HS-5 (cell line): ENCODE measurements around the gene RAB14.
"Not testable (repeated sequence)": the region's sequence is repeated elsewhere in the genome, so short reads cannot be mapped to it uniquely, and the experiment has no call there.

Source experiments
- DNase-seq: peaks from one replicate; pipeline ENCODE4 v3.0.0-alpha.2; 2012; ENCODE audit warnings: low read depth

RAB14 gene

DNA sequence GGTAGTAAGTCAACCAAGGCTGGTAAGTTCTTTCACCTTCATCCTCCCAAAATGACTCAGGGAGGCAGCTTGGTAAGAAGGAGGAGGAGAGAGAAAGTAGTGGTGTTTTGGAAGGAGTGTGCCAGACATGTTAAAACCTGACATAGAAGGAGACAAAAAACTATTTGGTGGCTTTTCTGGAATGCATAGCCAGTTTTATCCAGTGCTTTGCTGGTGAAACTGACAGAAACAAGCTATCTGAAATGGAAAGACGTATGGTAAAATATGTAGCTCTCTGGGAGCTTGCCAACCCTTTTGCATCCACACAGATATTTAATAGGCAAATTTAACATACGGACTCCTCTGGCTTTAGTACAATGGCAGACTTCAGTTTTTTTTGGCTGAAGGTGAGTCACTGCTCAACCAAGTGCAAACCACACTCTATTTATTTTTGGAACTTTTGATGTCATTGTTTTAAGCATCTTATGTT is 45.4 kb downstream of the RAB14 start:
- DNase-seq, result peak; percentile 20

GRCh38 chr9:121154782-121155181 is 46.9 kb downstream of the RAB14 start:
- no peak for DNase-seq

DNA sequence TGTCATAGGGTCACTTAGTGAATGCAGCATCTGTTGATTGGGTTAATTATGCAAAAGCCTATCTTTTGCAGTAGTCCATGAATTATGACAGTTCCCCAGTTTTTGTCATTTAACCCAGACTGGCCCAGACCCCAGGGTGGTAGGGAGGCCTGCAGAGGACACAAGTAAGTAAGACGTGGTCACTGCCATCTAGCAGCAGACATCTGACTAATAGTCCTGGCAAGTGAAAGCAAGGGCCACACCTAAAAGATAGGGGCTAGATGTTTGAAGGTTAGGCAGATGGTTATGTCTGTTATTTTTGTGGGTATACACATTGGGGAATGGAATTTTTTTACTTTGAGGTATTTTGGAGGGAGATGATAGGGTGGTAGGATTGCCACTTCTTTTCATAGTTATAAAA is 48.0 kb downstream of the RAB14 start:
- DNase-seq, result no peak

DNA sequence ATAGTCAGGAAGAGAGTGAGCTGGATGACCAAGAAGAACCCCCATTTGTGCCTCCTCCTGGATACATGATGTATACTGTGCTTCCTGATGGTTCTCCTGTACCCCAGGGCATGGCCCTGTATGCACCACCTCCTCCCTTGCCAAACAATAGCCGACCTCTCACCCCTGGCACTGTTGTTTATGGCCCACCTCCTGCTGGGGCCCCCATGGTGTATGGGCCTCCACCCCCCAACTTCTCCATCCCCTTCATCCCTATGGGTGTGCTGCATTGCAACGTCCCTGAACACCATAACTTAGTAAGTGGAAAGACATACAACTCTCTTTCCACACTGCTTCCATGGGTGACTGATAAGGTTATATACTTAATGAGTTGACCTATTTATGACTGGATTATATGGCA is 51.5 kb downstream of the RAB14 start:
- no peak for DNase-seq

- DNase-seq, result no peak
Observed at GRCh38 chr9:121144482-121144881, 57.2 kb downstream of the RAB14 start.

DNA sequence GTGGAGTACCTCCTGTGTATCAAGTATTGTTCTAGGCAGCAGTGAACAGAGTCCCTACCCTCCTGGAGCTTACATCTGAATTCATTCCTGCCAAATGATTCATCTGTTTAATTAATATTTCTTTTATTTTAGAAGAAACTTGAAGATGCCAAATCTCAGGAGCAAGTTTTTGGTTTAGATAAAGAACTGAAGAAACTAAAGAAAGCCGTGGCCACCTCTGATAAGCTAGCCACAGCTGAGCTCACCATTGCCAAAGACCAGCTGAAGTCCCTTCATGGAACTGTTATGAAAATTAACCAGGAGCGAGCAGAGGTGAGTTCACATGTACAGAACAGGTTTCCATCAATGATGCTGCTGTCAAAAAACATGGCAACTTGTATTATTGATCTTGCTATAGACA is 57.9 kb downstream of the RAB14 start:
- no peak for DNase-seq

- DNase-seq, result no peak
Observed at GRCh38 chr9:121141706-121142105, 60.0 kb downstream of the RAB14 start.

DNA sequence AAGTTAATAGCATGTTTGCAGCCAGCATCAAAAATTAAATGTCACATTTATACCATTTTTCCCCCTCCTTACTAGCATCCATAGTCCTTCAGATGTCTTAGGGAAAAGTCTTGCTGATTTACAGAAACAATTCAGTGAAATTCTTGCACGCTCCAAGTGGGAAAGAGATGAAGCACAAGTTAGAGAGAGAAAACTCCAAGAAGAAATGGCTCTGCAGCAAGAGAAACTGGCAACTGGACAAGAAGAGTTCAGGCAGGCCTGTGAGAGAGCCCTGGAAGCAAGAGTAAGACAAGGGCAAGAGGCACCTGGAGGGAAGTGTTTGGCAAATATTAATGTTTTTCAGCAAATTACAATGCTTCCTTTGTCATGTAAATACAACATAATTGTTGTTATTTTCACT is 60.4 kb downstream of the RAB14 start:
- no peak for DNase-seq

DNA sequence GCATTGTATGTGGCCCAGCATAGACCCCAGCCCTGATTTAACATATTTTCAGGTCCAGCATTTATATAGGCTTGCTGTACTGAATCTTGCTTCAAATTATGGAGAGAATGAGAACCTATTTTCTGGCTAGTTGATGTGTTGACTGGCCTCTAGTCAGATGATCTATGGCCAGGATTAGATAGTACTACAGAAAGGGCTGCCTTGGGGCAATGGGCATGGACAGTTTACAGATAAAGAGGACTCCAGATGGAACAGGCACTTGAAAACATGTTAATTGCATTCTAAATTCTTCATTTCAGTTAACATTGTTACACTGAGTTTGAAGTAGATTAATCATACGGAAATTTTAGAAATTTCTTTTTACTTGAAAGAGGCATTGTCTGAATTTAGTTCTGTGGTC is 61.5 kb downstream of the RAB14 start:
- no peak for DNase-seq

DNA sequence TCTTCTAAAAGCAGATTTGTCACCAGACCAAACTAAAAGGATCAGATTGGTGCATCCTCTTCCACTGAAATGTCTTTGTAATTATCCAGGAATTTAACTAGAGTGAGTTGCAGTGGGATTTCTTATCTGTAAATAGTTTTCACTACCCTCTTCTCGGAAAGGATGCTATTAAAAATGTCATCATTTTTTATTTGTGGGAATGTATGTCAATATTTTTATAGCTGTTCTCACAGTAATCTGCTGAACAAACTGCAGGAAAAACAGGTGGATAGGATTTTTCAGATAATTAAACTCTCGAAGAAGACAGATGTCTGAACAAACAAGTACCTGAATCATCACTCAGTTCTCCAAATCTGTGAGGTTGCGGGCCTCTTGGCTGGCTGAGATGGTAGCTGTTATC is 62.7 kb downstream of the RAB14 start:
- DNase-seq, result no peak

- DNase-seq, result no peak
Observed at GRCh38 chr9:121138561-121138960, 63.1 kb downstream of the RAB14 start.

DNA sequence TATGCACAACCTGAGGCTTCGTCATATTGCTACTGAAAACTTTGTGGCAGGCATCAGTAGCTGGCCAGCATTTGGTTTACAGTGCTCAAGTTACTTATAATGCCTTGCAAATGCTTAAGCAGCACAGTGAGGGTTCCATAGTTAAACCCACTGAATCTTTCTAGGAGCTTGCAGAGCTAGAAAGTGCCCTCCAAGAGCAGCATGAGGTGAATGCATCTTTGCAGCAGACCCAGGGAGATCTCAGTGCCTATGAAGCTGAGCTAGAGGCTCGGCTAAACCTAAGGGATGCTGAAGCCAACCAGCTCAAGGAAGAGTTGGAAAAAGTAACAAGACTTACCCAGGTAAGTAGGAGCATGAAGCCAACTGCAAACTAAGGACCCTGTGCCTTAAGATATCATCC is 66.0 kb downstream of the RAB14 start:
- DNase-seq, result no peak

DNA sequence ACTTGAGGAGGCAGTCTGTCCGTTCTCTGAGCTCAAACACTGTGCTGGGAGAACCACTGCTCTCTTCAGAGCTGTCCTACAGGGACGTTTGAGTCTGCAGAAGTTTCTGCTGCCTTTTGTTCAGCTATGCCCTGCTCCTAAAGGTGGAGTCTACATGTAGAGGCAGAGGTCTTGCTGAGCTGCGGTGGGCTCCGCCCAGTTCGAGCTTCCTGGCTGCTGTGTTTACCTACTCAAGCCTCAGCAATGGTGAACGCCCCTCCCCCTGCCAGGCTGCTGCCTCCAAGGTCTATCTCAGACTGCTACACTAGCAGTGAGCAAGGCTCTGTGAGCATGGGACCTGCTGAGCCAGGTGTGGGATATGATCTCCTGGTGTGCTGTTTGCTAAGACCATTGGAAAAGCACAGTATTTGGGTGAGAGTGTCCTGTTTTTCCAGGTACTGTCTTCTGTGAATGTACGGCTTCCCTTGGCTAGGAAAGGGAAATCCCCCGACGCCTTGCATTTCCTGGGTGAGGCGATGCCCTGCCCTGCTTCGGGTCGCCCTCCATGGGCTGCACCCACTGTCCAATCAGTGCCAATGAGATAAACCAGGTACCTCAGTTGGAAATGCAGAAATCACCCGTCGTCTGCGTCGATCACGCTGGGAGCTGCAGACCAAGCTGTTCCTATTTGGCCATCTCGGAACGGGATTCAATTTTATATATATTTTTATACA is 68.4 kb downstream of the RAB14 start:
- no peak for DNase-seq

DNA sequence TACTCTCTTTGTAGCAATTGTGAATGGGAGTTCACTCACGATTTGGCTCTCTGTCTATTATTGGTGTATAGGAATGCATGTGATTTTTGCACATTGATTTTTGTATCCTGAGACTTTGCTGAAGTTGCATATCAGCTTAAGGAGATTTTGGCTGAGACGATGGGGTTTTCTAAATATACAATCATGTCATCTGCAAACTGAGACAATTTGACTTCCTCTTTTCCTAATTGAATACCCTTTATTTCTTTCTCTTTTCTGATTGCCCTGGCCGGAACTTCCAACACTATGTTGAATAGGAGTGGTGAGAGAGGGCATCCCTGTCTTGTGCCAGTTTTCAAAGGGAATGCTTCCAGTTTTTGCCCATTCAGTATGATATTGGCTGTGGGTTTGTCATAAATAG is 72.3 kb downstream of the RAB14 start:
- not testable (repeated sequence) for DNase-seq
